Ectodermal cell (in vitro differentiated cells): ENCODE measurements around the gene NAA40.

Source experiments
- H3K27ac ChIP-seq: 2 replicates; pipeline ENCODE4 v1.7.0; 2013; ENCODE audit warnings: mild to moderate bottlenecking, low read depth, low read length; ENCODE audit not compliant: insufficient read depth, poor library complexity, severe bottlenecking
- H3K27me3 ChIP-seq: 2 replicates; pipeline ENCODE4 v1.7.0; 2013; ENCODE audit warnings: mild to moderate bottlenecking, low read length; ENCODE audit not compliant: insufficient read depth, control insufficient read depth, poor library complexity, severe bottlenecking
- H3K36me3 ChIP-seq: one replicate; pipeline ENCODE4 v1.7.0; 2013; ENCODE audit warnings: low read length; ENCODE audit not compliant: control insufficient read depth, insufficient read depth
- H3K4me1 ChIP-seq: one replicate; pipeline ENCODE4 v1.7.0; 2013; ENCODE audit warnings: low read length; ENCODE audit not compliant: control insufficient read depth, insufficient read depth
- H3K4me3 ChIP-seq: 2 replicates; pipeline ENCODE4 v1.7.0; 2013; ENCODE audit warnings: low read depth, low read length, control low read depth; ENCODE audit not compliant: insufficient read depth
- H3K9me3 ChIP-seq: 2 replicates; pipeline ENCODE4 v1.7.0; 2013; ENCODE audit warnings: mild to moderate bottlenecking, low read length, moderate library complexity; ENCODE audit not compliant: control insufficient read depth
- WGBS, 2 experiments: methylation state at CpG; one replicate each; pipeline ENCODE4 v1.1.7; 2013; ENCODE audit warnings: missing lambda C conversion rate in 2 of 2; 5-methylcytosine and 5-hydroxymethylcytosine counted together

NAA40 gene

DNA sequence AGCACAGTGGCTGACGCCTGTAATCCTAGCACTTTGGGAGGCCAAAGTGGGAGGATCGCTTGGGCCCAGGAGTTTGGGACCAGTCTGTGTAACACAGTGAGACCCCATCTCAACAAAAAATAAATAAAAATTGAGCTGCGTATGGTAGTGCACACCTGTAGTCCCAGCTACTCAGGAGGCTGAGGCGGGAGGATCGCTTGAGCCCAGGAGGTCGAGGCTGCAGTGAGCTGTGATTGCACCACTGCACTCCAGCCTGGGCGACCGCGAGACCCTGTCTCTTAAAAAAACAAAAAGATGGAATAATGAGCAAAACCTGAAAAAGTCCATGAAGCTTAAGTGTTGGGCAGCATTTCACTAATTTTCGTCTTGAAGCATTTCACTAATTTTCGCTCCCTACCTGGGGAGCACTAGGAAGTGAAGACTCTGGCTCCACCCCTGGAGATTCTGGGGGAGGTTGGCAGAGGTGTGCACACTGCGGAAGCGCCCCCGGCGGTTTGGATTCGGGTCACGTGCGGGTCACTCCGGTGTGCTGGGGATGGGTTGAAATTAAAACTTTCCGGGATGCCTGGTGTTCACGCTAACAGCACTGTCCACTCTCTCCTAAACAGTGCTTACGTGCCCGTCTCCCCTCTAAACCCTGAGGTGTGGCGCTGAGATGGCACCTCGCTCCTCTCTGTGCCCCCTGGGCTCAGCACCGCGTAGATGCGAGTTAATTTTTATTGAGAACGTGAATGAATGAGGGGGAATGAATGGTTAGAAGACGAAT lies 906 bp upstream of the NAA40 start:
- Histone ChIP-seq H3K9me3 (no peaks in the 10 kb centered on the region), H3K27ac (peak overlapping the region; percentile 52), H3K36me3 (no peaks in the 10 kb centered on the region), H3K4me3 (peak overlapping the region; percentile 50), H3K4me1 (peaks cover 3% of the 10 kb centered on the region), H3K27me3 (no peaks in the 10 kb centered on the region)
- 28 to 30% methylated on average over 30 of the region's 30 CpGs for WGBS, 2 experiments

DNA sequence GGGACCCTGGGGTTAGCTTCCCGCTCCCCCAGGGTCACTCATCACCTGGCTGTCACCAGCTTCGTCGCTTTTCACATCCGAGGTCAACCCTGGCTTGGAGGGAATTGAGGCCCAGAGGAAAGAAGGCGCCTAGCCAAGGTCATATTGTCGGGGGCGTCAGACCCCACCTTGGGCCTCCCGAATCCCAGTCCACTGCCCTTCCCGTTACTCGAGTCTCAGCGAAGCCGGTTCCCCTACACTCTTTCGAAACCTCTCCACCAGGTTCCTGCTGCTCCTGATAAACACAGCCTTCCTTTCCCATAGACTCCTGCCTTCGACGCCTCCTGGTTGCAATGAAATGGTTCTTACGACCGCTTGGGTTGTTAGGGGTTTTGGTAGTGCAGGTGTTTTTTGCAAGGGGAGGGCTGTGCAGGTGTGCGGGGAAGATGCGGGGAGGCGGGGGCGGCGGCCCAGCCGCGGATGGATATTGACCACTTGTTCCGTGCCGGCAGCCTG lies 642 bp downstream of the NAA40 start:
- no peaks in the 10 kb centered on the region for H3K36me3 ChIP-seq
- H3K4me3 ChIP-seq = peak overlapping the region; percentile 81
- H3K9me3 ChIP-seq = no peaks in the 10 kb centered on the region
- H3K27me3 ChIP-seq = no peaks in the 10 kb centered on the region
- H3K27ac ChIP-seq = peak overlapping the region; percentile 79
- H3K4me1 ChIP-seq = peaks cover 3% of the 10 kb centered on the region
- WGBS, 2 experiments = 7 to 10% methylated on average over 26 of the region's 26 CpGs

DNA sequence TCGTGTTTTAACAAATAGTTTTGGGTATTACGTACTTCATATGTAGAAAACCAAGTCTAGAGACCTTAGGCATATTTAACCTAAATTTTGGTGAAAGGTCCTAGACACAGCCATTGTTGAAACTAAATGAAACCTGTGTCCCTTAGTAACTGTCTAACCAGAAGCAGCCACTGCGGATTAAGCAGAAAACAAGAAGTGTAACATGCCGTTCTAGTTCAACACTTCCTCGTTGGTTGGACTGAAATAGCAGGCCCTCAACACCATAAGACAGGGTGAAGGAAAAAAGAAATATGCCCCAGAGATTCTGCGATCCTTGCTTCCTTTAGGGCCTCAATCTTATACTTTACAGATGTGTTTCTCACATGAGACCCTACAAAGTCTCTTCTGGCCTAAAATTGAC lies 2.0 kb downstream of the NAA40 start:
- Histone ChIP-seq H3K27me3 (no peaks in the 10 kb centered on the region), H3K4me1 (peaks cover 9% of the 10 kb centered on the region), H3K9me3 (no peaks in the 10 kb centered on the region), H3K36me3 (no peaks in the 10 kb centered on the region), H3K4me3 (no peak overlapping the region), H3K27ac (no peak overlapping the region)
- WGBS, 2 experiments = 95 to 97% methylated on average over 6 of the region's 6 CpGs

DNA sequence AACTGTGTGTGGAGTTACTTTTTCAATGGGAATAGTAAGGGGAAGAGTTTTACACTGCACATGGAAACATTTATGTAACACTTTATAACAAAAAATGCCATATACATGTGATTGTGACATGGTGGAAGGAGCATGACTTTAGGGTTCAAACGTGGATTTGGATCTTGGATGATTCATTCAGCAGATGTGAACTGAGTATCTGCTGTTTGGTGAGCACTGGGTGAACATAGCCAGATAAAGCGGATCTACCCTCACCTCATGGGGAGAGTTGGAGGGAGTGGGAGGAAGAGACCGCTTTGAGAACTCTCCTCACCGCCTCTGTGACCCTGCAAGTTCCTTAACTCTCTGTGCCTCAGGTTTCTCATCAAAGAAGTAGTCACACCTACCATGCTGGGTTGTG lies 3.1 kb downstream of the NAA40 start:
- WGBS, 2 experiments = 93 to 95% methylated on average over 2 to 4 of the region's 4 CpGs
- Histone ChIP-seq H3K27ac (no peak overlapping the region), H3K9me3 (no peaks in the 10 kb centered on the region), H3K4me3 (no peak overlapping the region), H3K4me1 (peaks cover 9% of the 10 kb centered on the region), H3K27me3 (no peaks in the 10 kb centered on the region), H3K36me3 (peaks cover 10% of the 10 kb centered on the region)

DNA sequence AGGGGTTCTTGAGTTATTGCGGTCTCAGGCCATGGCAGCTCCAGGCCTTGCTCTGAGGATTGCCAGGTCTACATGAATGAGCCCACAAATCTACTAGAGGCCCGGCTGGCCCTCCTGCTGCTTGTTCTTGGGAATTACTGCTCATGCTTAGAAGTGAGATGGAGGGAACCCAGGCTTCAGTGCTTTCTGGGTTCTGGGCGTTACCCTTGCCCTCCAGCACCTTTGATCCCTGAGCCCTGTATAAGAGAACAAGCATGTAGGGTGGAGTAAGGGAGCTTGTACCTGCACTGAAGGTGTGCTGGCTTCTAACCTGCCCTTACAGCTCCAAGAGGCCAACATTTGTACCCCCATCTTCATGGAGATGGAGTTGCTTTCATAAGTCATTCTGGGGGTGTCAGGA lies 4.0 kb downstream of the NAA40 start:
- Histone ChIP-seq H3K27ac (no peak overlapping the region), H3K36me3 (peaks cover 16% of the 10 kb centered on the region)
- 87 to 95% methylated on average over 3 of the region's 3 CpGs for WGBS, 2 experiments

DNA sequence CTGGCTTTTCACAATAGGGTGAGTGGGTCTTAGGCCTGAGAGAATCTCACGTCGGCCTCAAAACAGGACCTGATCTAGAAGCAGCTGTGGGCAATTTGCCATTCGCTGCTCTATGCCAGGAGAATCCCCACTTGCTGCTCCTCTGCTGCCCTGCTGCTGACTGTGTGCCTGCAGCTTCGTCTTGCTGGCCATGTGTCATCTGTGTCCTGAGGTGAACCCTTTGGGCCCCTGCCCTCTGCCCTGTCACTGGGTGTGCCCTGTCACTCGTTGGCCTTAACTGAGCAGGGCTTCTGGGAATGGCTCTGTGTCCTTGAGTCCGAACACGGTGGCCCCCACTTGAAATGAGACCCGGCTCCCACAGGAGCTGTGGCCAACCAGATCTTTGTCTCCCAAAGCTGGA lies 6.2 kb downstream of the NAA40 start:
- peaks cover 9% of the 10 kb centered on the region for H3K4me1 ChIP-seq
- no peaks in the 10 kb centered on the region for H3K27me3 ChIP-seq
- H3K36me3 ChIP-seq = peaks cover 16% of the 10 kb centered on the region
- no peak overlapping the region for H3K27ac ChIP-seq
- no peak overlapping the region for H3K4me3 ChIP-seq
- no peaks in the 10 kb centered on the region for H3K9me3 ChIP-seq
- 88 to 90% methylated on average over 8 of the region's 8 CpGs for WGBS, 2 experiments

More for the DNA sequence above, 4.0 kb downstream of the NAA40 start:
- H3K4me1 ChIP-seq = peaks cover 9% of the 10 kb centered on the region
- H3K9me3 ChIP-seq = no peaks in the 10 kb centered on the region
- no peaks in the 10 kb centered on the region for H3K27me3 ChIP-seq
- H3K4me3 ChIP-seq = no peak overlapping the region

DNA sequence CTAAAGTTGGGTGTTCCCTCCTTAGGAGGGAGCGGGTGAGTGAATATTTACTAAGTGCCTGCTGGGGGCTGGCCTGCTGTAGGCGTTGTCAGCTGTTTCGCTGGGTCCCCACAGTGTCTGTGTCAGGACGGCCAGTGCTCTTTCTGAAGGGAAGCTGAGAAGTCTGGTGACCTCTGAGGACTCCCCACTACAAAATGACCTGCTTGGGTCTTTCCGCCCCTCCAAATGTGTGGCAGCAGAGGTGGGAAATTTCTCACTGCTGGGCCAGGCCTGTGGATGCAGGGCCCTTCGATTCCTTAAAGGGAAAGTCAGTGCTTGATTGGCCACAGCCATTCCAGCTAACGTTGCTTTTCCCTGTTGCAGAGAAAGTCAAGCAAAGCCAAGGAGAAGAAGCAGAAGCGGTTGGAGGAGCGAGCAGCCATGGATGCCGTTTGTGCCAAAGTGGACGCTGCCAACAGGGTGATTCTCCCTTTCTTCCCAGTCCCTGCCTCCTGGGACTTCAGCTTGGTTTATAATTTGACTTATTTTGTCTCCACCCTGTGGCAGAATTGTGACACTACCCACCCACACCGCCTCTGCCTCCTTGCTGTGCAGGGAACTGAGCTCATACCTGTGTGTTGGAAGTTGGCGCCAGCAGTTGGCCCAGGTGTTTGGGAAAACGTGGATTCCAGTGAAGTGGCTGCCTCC lies 6.8 kb downstream of the NAA40 start:
- no peaks in the 10 kb centered on the region for H3K9me3 ChIP-seq
- WGBS, 2 experiments = 74 to 76% methylated on average over 14 of the region's 14 CpGs
- H3K36me3 ChIP-seq = peaks cover 16% of the 10 kb centered on the region
- no peak overlapping the region for H3K27ac ChIP-seq
- no peak overlapping the region for H3K4me3 ChIP-seq
- H3K27me3 ChIP-seq = no peaks in the 10 kb centered on the region
- peaks cover 6% of the 10 kb centered on the region for H3K4me1 ChIP-seq

DNA sequence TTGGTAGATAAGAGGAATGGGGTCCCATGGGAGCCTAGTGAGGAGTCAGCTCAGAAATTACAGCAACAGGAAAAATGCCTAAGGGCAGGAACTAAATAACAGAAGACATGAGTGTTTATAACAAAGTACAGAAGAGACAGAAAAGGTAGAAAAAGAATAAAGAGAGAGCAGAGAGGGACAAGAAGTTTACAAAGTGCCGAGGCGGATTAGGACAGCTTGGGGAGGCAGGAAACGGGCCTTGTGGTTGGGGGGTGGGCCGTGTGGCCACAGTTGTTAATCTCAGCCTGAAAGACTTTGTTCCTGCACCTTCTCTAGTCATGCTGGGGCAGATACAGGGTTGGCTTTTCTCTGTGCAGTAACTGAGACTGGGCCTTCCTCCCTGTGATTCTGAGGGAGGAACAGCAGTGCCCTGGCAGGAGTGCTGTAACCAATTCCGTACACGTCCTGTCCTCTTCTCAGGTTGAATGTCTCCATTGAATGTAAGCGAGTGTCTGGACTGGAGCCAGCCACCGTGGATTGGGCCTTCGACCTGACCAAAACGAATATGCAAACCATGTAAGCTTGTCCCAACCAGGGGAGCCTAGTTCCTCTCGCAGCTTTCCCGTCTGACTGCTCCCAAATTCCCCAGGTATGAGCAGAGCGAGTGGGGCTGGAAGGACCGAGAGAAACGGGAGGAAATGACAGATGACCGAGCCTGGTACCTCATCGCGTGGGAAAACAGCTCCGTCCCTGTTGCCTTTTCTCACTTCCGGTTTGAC lies 13.2 kb downstream of the NAA40 start:
- Histone ChIP-seq H3K9me3 (no peaks in the 10 kb centered on the region), H3K36me3 (peaks cover 38% of the 10 kb centered on the region), H3K27ac (no peak overlapping the region), H3K27me3 (no peaks in the 10 kb centered on the region), H3K4me3 (no peak overlapping the region), H3K4me1 (no peaks in the 10 kb centered on the region)
- 94% methylated on average over 20 of the region's 20 CpGs for WGBS, 2 experiments

DNA sequence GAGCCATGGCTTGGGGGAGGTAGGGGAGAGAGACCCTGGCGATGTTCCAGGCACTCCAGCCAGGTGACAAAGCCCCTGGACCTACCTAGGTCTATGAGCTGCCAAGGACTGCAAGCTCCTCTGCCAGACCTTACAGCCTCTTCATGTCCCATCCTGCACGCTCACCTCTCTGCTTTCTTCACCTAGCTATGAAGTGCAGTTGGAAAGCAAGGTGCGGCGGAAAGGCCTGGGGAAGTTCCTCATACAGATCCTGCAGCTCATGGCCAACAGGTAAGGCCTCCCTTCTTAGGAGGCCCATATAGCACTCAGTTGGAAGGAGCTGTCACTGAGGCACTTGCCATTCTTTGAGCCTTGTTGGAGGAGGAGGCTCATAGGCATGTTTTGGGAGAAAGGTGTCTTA lies 13.8 kb downstream of the NAA40 start:
- H3K27me3 ChIP-seq = no peaks in the 10 kb centered on the region
- H3K4me1 ChIP-seq = no peaks in the 10 kb centered on the region
- WGBS, 2 experiments = 94 to 97% methylated on average over 4 of the region's 4 CpGs
- peaks cover 32% of the 10 kb centered on the region for H3K36me3 ChIP-seq
- H3K4me3 ChIP-seq = no peak overlapping the region
- no peak overlapping the region for H3K27ac ChIP-seq
- no peaks in the 10 kb centered on the region for H3K9me3 ChIP-seq

DNA sequence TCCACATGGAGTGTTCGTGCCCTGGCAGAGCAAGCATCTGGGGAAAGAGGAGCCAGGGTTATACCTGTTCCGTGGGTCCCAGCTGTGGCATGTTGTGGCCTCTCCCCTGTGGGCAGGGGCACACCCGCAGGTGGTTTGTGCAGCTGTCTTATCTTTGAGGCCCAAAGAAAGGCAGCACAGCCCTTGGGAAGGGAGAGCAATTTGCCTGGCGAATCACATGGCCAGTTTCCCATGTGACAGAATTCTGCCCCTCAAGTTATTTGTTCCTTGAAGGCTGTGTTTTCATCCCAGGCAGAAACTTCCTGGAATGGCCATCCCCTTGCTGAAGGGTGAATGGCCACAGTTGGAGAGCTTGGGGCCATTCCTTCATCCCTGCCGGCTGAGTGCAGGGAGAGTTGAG lies 19.2 kb downstream of the NAA40 start:
- H3K9me3 ChIP-seq = no peaks in the 10 kb centered on the region
- no peaks in the 10 kb centered on the region for H3K27me3 ChIP-seq
- H3K36me3 ChIP-seq = peaks cover 20% of the 10 kb centered on the region
- no peak overlapping the region for H3K4me3 ChIP-seq
- H3K27ac ChIP-seq = no peak overlapping the region
- peaks cover 13% of the 10 kb centered on the region for H3K4me1 ChIP-seq
- WGBS, 2 experiments = 93 to 96% methylated on average over 5 of the region's 5 CpGs
